GM19035 (cell line): ENCODE data around the gene FKRP.

ENCODE experiments used
- ATAC-seq: cut with Tn5 transposase; IDR thresholded peaks from one replicate; pipeline ENCODE4 v1.9.1; 2021; ENCODE audit not compliant: unreplicated experiment

FKRP gene

DNA sequence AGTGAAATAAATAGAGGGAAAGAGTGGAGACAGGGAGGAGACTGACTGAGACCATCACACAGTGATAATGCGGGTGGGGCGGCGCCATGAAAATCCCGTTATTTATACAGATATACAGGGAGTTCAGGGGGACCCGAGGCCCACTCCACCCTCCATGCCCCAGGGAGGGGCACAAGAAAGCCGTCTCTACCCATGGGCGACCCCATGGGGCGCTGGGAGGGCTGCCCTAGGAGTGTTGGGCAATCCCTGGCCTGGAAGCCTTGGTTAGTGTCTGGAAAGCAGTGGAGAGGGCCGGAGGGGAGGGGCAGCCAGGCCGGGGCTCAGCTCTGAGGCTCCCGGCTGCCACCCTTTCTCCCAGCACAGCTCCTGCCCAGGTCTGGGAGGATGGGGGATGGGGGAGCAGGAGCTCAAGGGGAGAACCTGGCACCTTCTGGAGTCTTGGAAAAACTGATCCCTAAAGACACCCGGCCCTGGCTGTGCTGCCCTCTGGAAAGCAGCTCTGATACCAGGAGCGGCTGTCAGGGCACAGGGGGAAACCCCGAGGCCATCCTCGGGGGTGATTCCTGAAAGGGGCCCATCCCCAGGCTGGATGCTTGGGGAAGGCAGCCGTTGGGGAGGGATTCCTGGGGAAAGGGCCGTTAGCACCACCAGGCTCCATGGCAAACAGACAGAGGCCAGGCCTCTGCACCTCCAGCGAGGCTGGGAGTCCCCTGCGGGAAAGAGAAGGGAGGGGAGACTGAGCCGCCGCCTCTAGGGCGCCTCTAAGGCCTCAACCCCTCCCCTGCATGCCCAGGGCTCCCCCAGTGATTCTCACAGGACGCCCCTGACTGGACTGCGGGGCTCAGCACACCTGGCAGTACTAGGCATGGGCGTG lies 26.0 kb upstream of the FKRP start:
- ATAC-seq: no peak

DNA sequence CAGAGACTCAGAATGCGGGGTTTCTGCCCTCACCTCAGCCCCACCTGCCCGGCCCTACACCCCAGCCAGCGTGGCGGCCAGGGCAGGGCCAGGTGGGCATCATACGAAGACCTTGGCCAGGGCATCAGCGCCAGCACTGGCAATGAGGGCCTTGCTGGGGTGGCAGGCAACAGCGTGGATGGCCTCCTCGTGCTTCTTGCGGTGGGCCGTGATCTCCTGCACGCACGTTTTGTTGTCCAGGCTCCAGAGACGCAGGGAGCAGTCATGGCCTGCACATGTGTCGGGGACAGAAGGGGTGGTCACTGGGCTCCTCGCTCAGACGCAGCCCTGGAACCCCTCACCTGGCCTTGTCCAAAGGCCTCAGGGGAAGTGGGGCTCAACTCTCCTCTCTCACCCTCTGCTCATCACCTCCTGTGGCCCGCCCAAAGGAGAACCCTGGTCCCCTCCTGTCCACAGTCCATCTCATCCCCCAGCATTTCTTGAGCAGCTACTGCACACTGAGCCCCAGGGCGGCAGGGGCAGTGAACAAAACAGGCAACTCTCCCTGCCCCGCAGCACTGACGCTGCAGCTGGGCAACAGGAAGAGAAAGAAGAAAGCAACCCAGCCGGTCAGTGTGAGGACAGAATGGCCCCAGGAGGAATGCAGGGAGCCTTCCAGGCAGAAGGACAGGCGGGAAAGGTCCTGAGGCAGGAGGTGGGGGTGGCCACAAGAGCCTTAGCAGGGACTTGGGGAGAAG lies 25.2 kb upstream of the FKRP start:
- no peak for ATAC-seq

DNA sequence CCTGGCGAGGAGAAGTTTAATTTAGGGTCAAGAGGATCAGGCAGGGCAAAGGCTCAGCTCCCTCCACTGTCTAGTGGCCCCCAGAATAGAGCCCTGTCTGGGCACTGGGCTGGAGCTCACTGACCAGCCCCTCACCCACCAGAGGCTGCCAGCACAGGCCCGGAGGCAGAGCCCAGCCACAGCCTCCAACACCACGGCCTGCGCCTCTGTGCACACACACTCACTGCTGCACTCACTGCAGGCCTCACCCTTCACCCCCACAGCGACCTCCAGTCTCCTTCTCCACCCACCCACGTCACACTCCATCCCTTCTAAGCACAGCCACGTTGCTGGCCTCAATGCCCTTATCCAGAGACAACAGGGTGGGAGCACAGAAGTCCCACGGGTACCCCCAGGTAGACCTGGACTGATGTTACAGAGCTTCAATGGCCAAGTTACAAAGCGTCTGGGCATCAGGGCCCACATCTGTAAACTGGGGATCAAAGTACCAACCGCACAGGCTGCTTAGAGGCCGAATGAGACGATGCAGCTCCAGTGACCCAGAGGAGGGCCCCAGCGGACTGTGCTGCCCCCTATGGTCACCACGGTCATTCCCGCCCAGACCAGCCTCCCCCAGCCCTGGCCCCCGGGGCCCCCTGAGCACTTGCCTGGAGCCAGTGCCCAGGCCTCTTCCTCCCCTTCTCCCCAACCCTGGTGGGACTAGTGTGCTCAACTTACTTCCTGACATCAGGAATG lies 24.4 kb upstream of the FKRP start:
- no peak for ATAC-seq

DNA sequence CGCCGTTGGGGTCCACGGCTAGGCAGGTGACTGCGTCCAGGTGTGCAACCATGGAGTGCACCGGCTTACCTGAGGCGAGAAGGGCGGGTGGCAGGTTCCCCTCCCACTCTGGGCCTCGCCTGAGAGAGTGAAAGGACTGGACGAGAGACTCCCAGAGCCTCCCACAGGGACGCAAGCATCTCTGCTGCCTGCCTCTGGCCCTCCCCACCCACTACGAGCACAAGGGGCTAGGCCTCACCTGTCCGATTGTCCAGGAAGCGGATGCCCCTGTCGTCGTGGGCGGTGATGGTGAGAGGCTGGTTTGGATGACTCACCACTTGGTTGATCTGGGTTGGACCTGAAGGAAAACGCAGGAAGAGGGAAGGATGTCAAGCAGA lies 23.9 kb upstream of the FKRP start:
- no peak for ATAC-seq

DNA sequence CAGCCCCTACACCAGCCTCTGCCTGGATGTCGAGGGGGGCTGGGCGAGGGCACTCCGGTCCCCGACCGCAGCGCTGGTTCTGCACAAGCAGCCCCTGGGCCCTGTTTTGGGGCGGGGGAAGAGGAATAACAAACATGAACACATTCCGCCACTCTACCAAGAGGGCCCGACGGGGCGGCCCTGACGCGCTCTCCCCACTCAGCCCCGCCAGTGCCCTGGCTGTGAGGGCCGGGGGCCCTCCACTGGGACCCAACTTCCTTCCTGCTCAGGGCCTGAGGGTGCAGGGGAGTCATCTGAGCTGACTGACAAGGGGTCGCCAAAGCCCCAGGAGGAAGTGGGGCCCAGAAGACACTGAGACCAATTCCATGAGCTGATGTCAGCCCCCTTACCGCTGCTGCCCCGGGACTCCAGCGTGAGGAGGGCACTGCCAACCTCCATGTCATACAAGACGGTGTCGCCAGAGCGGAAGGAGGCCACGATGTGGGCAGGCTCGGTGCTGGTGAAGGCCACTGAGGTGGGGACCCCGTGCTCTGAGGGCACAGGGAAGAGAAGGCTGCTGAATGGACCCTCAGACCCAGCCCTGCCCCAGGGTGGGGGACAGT lies 23.3 kb upstream of the FKRP start:
- ATAC-seq: no peak

DNA sequence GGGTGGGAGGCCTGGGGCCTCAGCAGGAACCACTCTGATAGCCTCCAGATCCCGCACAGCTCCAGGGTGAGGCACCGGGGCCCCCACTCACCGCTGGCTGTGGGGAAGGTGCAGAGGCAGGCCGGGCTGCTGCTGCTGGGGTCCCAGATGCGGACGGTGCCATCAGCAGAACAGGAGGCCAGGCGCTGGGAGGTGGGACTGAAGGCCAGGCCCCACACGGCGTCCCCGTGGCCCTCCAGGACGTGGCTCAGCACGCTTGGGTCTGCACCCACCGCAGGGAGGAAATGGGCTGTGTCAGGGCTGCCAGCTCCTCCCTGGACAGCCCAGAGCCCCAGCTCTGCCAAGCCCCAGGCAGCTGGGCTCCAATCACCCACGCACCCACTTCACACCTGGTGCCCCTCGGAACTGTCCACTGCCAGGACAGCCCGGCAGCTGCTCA lies 22.8 kb upstream of the FKRP start:
- no peak for ATAC-seq

DNA sequence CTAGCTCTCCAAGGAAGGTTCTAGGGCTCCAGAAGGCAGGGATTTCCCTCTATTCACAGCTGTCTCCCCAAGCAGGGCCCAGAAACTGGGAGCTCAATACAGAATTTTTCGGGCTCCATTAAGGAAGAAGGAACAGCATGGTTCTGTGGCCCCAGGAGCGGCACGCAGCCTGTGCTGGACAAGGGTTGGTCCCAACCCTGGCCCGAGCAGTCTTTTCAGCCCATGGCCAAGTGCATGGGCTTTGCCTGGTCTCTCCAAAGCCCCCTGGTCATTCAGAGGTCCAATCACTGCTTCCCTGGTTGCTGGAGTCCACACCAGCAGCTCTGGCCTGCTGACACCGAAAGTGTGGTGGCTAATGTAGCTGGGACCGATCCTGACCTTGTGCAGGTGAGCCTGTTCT lies 22.4 kb upstream of the FKRP start:
- ATAC-seq: no peak

DNA sequence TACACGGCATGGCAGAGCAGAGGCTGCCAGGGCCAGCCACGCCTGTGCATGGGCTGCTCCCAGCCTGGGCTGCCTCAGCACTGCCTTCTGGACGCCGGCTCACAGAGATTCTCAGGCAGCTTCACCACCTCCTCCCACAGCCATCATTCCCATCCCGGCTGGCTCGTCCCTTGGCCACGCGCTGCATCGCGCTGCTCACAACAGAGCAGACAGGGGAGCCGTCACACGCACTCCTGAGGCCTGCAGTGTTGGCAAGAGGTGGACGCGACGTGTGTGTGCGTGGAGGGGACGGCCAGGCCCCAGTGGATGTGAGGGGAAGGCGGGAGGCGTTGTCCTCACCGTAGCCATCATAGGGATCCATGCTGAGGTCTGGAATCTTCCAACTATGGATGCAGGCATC lies 21.4 kb upstream of the FKRP start:
- no peak for ATAC-seq

DNA sequence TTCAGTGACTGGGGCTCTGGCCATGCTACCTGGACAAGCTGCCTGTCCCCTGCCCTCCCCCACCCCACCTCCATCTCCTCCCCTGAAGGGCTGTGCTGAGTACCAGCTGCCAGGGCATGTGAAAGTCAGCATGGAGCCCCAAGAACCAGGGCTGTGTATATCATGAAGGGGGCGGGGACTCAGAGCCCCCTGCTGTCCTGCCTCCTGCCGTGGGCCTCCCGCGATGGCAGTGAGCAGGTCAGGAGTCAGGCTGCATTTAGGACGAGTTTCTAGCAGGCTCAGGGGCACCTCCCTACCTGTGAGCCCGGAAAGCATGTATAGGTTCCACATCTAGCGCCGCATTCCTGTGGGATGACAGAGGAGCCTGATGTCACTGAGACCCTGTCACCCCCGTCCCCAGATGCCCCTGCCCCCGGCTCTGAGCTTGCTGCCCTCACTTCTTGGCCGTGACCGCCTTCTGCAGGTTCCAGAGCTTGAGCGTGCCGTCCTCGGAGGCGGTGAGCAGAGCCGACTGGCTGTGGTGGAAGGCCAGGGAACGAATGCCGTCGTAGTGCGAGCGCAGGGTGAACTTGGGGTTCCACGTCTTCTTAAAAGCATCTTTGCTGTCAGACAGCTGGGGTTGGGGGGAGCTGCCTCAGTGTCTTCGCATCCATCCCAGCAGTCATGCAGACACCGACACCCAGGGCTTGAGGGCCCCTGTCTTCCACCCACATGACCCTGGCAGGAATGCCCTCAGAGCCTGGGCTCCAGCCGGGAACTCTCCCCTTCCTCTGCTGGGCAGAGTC lies 20.6 kb upstream of the FKRP start:
- no peak for ATAC-seq

DNA sequence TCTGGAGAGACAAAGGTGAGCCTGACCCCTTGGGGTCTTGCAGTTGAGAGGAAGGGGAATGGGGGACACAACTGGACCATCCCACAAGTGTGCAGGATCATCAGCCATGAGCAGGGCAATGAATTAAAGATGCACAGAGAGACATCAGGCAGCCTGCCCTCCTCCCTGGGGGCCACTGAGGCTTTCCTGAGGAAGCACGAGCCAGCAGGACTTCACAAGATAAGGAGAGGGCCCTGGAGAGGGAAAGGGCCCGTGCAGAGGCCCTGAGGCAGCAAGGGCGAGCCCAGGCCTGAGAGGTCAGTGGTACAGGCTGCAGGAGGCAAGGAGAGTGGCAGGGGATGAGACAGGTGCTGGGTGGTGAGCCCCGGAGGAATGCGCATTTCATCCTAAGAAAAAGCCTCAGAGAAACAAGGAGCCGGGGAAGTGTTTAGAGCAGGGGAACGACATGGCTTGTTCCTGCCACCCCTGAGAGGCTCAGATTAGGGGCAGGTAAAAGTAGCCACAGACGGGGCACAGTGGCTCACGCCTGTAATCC lies 19.9 kb upstream of the FKRP start:
- no peak for ATAC-seq

DNA sequence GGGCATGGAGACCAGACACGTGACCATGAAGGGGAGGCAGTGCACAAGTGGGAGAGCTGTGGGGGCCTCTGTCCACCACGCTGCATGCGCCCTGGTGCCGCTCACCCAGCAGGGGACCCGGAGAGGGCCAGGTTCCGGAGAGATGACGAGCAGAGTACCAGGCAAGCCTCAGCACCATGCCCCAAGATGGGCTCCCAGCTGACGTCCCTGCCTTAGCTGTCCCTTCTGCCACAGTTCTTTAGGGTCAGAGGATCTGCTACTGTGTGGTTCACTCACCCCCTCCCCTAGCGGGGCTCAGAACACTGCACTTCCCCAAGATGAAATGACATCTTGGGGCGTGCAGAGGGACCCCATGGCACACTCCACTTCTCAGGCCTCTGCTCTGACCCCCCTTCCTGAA lies 19.3 kb upstream of the FKRP start:
- ATAC-seq: no peak

DNA sequence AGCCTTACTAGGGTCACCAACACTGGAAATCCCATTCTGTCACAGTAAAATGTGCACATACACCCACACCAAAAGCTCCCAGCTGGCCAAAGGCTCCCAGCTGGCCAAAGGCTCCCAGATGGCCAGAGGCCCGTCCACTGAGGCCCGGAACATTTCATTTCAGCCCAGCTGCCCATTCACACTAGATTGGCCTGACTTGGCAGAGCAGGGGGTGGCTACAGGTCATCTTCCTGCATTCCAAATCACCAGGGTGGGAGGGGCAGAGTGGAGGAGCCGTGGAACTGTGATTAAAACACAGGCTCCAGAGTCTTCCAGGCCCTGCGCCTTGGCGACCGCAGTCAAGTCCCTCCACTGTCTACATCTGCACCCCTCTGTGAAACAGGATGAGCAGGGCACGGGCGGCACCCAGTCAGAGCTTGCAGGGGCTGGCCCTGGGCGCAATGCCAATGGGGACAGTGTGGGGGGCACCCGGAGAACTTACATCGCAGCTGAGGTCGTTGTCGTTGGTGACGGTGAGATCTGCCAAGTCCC lies 18.8 kb upstream of the FKRP start:
- ATAC-seq: no peak

DNA sequence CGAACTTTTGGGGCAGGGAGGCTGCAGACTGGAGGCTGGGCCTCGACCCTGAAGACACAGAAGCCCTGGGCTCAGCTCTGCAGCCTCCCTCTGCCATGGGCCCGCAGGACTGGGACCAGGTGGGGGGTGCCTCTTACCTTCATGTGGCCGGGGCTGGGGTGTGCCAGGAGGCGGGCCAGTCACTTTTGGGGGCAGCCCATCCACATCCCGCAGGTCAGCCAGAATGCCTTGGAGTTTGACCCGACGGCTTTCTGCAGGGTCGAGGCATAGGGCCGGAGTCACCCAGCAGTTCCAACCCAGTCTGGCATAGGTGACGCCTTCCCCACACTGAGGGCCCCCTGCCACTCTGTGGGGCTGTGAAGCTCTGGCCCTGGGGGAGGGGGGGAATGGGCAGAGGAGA lies 18.1 kb upstream of the FKRP start:
- ATAC-seq: no peak

DNA sequence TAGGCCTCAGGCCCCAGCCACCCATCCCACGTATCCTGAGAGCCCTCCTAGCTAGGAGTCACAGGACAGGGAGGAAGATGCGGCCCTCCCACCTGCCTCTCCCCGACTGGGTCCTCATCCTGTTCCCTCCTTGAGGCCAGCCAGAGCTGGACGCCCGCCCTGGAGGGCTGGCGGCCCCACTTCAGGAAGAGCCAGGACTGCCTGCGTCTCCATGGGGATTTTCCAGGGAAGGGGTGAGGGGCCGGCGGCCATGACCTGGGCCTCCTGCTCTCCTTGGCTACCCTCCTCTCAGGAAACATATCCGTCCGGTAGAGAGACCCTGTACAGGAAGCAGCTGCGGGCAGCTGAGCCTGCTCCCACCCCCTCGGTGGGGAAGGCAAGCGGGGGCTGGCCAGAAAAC lies 17.6 kb upstream of the FKRP start:
- ATAC-seq: no peak

DNA sequence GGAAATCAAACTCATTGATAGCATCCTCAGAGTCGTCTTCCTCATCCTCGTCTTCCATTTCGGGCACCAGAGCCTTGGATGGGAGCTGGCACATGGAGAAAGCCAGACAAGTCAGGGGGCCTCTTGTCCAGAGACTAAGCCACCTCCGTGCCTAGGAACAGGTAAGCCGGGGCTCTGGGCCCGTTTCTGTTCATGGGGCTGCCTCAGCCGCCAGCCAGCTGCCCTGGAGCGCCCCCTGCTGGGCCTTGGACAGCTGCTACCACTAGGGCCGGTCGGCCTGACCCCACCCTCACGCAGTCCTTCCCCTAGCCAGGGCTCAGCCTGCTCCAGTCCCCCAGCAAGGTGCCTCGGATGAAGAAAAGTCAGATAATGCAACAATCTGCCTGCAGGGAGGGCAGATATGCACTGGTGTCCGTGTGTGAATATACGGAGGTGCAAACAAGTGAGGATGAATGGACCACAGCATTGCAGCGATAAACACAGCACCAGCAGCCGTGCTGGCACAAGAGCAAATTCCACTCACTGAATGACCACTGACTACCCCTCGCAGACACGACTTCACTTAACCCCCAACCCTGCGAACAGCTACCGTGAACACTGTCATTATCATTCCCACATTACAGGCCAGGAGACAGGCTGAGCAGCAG lies 17.0 kb upstream of the FKRP start:
- no peak for ATAC-seq

DNA sequence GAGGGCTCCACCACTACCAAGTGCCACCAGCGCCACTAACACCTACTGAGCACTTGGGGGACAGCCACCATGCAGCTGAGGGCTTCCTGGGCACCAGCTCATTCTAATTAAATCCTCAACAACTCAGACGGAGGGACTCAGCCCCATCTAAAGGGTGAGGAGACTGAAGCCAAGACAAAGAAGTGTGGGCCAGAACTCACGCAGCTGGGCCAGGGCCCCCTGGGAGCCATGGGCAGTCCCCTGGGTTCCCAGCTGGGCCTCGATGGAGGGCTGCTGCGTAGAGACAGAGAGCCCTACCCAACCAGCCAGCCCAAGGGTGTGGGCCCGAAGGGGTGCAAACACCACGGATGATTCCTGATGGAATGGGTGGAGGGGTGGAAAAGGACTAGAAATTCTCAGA lies 16.2 kb upstream of the FKRP start:
- no peak for ATAC-seq

DNA sequence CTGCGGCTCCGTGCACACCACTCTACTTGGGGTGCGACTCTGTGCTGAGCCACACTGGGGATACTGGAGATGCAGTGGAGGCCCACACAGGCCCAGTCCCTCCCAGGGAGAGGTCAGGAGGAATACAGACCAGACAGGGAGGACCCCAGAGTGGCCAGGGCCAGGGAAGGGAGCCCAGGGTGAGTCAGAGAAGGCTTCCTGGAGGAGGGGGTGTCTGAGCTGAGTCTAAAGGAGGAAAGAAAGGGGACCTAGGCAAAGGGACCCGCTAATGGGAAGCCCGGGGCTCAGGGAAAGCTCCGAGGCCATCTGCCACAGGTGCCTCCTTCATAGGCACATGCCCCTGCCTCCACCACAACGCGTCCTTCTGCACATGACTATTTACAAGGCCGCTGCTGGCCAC lies 15.7 kb upstream of the FKRP start:
- no peak for ATAC-seq

DNA sequence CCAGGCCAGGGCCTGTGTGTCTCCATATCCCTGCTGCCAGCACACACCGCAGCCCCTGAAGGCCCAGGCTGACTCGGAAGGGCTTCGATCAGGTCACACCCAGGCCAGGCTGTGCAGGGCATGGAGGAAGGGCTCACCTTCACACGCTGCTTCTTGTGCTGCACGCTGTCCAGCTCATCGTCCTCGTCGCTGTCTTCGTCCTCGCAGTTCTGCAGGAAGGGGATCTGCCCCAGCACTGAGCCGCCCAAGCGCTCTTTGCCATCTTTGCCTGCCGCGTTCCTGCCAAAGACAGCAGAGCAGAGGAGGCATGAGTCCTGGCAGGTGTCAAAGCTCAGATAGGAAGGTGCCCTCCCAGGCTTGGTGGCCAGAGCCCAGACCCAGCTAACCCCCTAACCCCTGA lies 15.3 kb upstream of the FKRP start:
- no peak for ATAC-seq

DNA sequence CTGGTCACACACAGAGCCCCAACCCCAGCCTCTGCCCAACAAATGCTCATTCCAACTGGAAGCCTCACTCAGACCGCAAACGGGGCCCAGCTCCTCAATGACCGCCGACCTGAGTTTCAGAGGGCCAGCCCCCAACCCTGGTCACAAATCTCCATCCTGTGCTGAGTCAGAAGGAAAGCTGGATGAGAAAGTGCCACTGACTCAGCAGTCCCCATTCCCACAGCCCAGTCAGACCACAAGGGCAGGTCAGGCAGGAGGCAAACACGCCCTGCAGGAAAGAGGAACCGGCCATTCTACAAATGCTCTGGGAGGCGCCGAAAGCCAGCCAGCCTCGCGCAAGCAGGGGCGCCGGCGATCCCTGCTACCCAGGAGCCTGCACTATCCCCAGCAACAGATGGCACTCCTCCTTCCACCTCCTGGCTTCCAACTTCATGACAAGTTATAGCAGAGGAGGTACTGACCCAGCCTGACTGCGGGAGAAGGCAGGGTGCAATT lies 14.8 kb upstream of the FKRP start:
- ATAC-seq: no peak
